H1 (cell line): ENCODE results near the gene TUBGCP5. TPM values are rescaled to one million over a fixed set of nuclear protein-coding genes. Genes with fewer than 3 reads are reported as not detected.

ENCODE experiments used
- EZH2 ChIP-seq: fragments of 200-600 bp; sonication (generic); IDR thresholded peaks from 2 replicates; pipeline ENCODE4 v1.7.1; 2012; ENCODE audit warnings: low read depth, mild to moderate bottlenecking, moderate library complexity, low read length, inconsistent platforms; ENCODE audit not compliant: severe bottlenecking
- JUN ChIP-seq: IDR thresholded peaks from 2 replicates; pipeline ENCODE4 v1.6.1; 2011; ENCODE audit warnings: low read depth, mild to moderate bottlenecking, improper control_type of control experiment, low read length
- KDM4A ChIP-seq: IDR thresholded peaks from one replicate; pipeline ENCODE4 v1.7.1; 2012; ENCODE audit warnings: low read depth, mild to moderate bottlenecking, moderate library complexity, low read length, inconsistent platforms; ENCODE audit not compliant: severe bottlenecking
- PHF8 ChIP-seq: fragments of 200-600 bp; sonication (generic); conservative IDR thresholded peaks from 2 replicates; pipeline ENCODE4 v1.7.1; 2012; ENCODE audit warnings: low read depth, mild to moderate bottlenecking, inconsistent platforms, low read length, moderate library complexity
- SIN3A ChIP-seq, 2 experiments: IDR thresholded peaks in 1 of 2; conservative IDR thresholded peaks in 1 of 2; 2 replicates each; pipeline ENCODE4 v1.6.1; 2011 to 2012; ENCODE audit warnings: low read length in 2 of 2, improper control_type of control experiment in 1 of 2, low read depth in 1 of 2, mild to moderate bottlenecking in 1 of 2
- TAF7 ChIP-seq: optimal IDR thresholded peaks from 2 replicates; pipeline ENCODE3; 2011; ENCODE audit warnings: low read depth, mild to moderate bottlenecking, inconsistent platforms, low read length, moderate library complexity, borderline replicate concordance
- polyA plus RNA-seq, 7 experiments: library from polyadenylated mRNA; depleted of rRNA in 3 of 7; stranded (reverse) in 5 of 7; unstranded in 2 of 7; fragments of >200 nt in 5 of 7; fragments of 200-250 nt in 2 of 7; gene quantifications; 1 replicate in 5 of 7; 2 replicates in 1 of 7; 4 replicates in 1 of 7; pipeline versions ENCODE4 v1.2.1 to v1.2.3, GENCODE V29; 2011 to 2013; ENCODE audit warnings: missing spikeins in 2 of 7, mixed read lengths in 2 of 7
- total RNA-seq: library from RNA; stranded (reverse); fragmentation: NEBNext Ultra II Directional; extraction: Animal tissue kit (Norgen Biotek cat#: 25700); gene quantifications from 2 replicates; pipeline ENCODE4 v1.2.1, GENCODE V29; 2021
- TF ChIP-seq, protein P1 (sequence below): IDR thresholded peaks from 2 replicates; pipeline ENCODE4 v1.6.1; 2012; ENCODE audit warnings: inconsistent platforms
- TF ChIP-seq, protein P2 (sequence below): fragments of 300-600 bp; sonication (generic); IDR thresholded peaks from 2 replicates; pipeline ENCODE4 v1.7.1; 2012; ENCODE audit warnings: low read length, moderate library complexity, mild to moderate bottlenecking, inconsistent platforms; ENCODE audit not compliant: insufficient replicate concordance

TUBGCP5 gene
- total and polyA plus RNA-seq, 2 of the 8 experiments (the other 6 are each of a cell fraction or from before 2014, with no cell fraction given), result 6.3 to 12.5 TPM

DNA sequence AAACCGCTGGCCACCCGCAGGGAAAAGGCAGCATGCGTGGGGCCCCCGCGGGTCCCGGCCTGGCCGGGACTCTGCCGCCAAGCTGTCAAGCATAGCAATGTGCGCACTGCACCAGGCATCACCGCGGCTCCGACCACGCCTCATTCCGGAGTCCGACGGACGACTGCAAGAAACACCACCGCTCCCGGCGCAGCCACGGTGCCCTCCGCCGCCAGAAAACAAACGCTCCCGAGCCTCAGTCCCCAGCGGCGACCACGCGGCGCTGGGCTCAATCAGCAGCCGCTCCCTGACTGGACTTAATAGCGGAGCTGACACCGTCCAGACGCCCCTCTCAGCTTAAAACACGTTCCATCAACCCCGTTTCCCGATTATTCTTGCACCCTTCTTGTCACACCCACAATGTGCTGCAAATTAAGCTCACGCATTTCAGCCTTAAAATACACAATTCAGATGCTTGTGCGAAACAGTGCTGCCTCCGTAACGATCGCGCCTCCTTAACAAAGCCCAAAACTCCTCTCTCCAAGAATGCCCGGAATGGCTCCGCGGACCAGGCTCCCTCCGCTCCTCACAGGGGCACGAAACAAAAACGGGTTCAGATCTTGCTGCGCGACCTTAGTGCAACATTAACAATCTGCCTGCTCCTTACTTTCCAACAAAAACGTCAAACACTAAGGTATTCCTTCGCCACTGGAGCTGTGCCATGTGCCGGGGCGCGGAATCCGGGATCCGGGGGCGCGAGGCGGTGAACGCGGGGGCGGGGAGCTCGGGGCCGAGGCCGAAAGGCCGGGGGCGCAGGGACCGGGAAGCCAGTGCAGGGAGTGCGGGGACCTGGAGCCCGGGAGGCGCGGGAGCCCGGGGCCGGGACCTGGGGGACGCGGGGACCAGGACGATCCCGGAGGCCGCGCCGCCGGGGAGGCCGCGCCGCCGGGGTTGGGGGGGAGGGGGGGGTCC, 59.9 kb downstream of the TUBGCP5 start (continued):
- TF ChIP-seq, protein P1, sequence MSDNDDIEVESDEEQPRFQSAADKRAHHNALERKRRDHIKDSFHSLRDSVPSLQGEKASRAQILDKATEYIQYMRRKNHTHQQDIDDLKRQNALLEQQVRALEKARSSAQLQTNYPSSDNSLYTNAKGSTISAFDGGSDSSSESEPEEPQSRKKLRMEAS, result peak; percentile 85
- TF ChIP-seq PHF8 (no peak), TAF7 (no peak), KDM4A (peak; percentile 41), SIN3A (conservative IDR thresholded peaks at IDR 0.05 in 1 of 2, IDR thresholded peaks at IDR 0.05 in 1 of 2; ENCODE audit: low read depth in 1 of 2, low read length in 2 of 2) (peak in 1 of 2 experiments; percentile 65; a peak in 1 of 4 replicates), JUN (no peak), EZH2 (peak; percentile 42)
- TF ChIP-seq, protein P2, sequence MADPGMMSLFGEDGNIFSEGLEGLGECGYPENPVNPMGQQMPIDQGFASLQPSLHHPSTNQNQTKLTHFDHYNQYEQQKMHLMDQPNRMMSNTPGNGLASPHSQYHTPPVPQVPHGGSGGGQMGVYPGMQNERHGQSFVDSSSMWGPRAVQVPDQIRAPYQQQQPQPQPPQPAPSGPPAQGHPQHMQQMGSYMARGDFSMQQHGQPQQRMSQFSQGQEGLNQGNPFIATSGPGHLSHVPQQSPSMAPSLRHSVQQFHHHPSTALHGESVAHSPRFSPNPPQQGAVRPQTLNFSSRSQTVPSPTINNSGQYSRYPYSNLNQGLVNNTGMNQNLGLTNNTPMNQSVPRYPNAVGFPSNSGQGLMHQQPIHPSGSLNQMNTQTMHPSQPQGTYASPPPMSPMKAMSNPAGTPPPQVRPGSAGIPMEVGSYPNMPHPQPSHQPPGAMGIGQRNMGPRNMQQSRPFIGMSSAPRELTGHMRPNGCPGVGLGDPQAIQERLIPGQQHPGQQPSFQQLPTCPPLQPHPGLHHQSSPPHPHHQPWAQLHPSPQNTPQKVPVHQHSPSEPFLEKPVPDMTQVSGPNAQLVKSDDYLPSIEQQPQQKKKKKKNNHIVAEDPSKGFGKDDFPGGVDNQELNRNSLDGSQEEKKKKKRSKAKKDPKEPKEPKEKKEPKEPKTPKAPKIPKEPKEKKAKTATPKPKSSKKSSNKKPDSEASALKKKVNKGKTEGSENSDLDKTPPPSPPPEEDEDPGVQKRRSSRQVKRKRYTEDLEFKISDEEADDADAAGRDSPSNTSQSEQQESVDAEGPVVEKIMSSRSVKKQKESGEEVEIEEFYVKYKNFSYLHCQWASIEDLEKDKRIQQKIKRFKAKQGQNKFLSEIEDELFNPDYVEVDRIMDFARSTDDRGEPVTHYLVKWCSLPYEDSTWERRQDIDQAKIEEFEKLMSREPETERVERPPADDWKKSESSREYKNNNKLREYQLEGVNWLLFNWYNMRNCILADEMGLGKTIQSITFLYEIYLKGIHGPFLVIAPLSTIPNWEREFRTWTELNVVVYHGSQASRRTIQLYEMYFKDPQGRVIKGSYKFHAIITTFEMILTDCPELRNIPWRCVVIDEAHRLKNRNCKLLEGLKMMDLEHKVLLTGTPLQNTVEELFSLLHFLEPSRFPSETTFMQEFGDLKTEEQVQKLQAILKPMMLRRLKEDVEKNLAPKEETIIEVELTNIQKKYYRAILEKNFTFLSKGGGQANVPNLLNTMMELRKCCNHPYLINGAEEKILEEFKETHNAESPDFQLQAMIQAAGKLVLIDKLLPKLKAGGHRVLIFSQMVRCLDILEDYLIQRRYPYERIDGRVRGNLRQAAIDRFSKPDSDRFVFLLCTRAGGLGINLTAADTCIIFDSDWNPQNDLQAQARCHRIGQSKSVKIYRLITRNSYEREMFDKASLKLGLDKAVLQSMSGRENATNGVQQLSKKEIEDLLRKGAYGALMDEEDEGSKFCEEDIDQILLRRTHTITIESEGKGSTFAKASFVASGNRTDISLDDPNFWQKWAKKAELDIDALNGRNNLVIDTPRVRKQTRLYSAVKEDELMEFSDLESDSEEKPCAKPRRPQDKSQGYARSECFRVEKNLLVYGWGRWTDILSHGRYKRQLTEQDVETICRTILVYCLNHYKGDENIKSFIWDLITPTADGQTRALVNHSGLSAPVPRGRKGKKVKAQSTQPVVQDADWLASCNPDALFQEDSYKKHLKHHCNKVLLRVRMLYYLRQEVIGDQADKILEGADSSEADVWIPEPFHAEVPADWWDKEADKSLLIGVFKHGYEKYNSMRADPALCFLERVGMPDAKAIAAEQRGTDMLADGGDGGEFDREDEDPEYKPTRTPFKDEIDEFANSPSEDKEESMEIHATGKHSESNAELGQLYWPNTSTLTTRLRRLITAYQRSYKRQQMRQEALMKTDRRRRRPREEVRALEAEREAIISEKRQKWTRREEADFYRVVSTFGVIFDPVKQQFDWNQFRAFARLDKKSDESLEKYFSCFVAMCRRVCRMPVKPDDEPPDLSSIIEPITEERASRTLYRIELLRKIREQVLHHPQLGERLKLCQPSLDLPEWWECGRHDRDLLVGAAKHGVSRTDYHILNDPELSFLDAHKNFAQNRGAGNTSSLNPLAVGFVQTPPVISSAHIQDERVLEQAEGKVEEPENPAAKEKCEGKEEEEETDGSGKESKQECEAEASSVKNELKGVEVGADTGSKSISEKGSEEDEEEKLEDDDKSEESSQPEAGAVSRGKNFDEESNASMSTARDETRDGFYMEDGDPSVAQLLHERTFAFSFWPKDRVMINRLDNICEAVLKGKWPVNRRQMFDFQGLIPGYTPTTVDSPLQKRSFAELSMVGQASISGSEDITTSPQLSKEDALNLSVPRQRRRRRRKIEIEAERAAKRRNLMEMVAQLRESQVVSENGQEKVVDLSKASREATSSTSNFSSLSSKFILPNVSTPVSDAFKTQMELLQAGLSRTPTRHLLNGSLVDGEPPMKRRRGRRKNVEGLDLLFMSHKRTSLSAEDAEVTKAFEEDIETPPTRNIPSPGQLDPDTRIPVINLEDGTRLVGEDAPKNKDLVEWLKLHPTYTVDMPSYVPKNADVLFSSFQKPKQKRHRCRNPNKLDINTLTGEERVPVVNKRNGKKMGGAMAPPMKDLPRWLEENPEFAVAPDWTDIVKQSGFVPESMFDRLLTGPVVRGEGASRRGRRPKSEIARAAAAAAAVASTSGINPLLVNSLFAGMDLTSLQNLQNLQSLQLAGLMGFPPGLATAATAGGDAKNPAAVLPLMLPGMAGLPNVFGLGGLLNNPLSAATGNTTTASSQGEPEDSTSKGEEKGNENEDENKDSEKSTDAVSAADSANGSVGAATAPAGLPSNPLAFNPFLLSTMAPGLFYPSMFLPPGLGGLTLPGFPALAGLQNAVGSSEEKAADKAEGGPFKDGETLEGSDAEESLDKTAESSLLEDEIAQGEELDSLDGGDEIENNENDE, result no peak
